Measurements from ENCODE around the gene ELK1.

- TF ChIP-seq GATA2 (IDR thresholded peaks at IDR 0.05; ENCODE audit: low read depth, low read length), result no peak
- no peak for TF ChIP-seq GATA3 (IDR thresholded peaks at IDR 0.05; ENCODE audit: low read depth, low read length)
Observed at GRCh38 chrX:47687263-47687662, 36.9 kb upstream of the ELK1 start.
